Mesothelial cell of epicardium (in vitro differentiated cells): ENCODE data around the gene SELENOM. TPM values are rescaled to one million over a fixed set of nuclear protein-coding genes. Genes with fewer than 3 reads are reported as not detected.

Experiments used
- DNase-seq, 2 experiments: peaks; one replicate each; pipeline ENCODE4 v3.0.0; 2021; ENCODE audit warnings: low spot score in 2 of 2; ENCODE audit not compliant: unreplicated experiment in 2 of 2
- H3K27ac Mint-ChIP-seq: 2 replicates; pipeline ENCODE4 v1.8.0; 2021; ENCODE audit warnings: mixed read lengths
- H3K27me3 Mint-ChIP-seq: 2 replicates; pipeline ENCODE4 v1.8.0; 2021; ENCODE audit warnings: low read depth, mixed read lengths
- H3K36me3 Mint-ChIP-seq: 2 replicates; pipeline ENCODE4 v1.8.0; 2021; ENCODE audit warnings: mixed read lengths
- H3K4me1 Mint-ChIP-seq: 2 replicates; pipeline ENCODE4 v1.8.0; 2021; ENCODE audit warnings: mixed read lengths
- H3K4me3 Mint-ChIP-seq: 2 replicates; pipeline ENCODE4 v1.8.0; 2021; ENCODE audit warnings: mild to moderate bottlenecking, moderate library complexity, mixed read lengths
- H3K9me3 Mint-ChIP-seq: 2 replicates; pipeline ENCODE4 v1.8.0; 2021; ENCODE audit warnings: mixed read lengths
- total RNA-seq: library from RNA; stranded (reverse); gene quantifications from 3 replicates; pipeline ENCODE4 v1.2.1, GENCODE V29; 2021
- TF ChIP-seq, protein P1 (sequence below): fragments of 200-600 bp; sonication (generic); IDR thresholded peaks from one replicate; pipeline ENCODE4 v1.5.0; 2021; ENCODE audit warnings: antibody characterized with exemption; ENCODE audit not compliant: unreplicated experiment

The SELENOM gene
- total RNA-seq, 1 donor from 2014 or later, result 40.9 TPM

DNA sequence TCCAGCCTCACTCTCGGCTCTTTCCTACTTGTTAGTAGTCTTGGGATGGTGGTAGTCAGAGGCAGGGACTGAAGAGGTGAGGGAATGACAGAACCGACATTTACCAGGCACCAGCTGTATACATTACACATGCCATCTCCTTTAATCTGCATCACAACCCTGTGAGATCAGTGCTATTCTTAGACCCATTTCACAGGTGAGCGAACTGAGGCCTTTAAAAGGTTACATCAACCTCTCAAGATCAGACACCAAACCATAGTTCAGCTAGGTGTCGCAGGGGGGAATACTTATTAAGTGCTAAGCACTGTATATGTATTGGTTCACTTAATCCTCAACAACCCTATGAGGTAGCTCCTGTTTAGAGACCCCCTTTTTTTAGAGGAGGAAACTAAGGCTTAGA, 27.3 kb upstream of the SELENOM start:
- Mint-ChIP-seq H3K4me1 (no peaks in the 10 kb centered on the region), H3K9me3 (no peaks in the 10 kb centered on the region), H3K4me3 (no peak overlapping the region), H3K36me3 (peaks cover 1% of the 10 kb centered on the region), H3K27me3 (peaks cover 11% of the 10 kb centered on the region), H3K27ac (no peak overlapping the region)
- DNase-seq, result no peak
- TF ChIP-seq, protein P1, sequence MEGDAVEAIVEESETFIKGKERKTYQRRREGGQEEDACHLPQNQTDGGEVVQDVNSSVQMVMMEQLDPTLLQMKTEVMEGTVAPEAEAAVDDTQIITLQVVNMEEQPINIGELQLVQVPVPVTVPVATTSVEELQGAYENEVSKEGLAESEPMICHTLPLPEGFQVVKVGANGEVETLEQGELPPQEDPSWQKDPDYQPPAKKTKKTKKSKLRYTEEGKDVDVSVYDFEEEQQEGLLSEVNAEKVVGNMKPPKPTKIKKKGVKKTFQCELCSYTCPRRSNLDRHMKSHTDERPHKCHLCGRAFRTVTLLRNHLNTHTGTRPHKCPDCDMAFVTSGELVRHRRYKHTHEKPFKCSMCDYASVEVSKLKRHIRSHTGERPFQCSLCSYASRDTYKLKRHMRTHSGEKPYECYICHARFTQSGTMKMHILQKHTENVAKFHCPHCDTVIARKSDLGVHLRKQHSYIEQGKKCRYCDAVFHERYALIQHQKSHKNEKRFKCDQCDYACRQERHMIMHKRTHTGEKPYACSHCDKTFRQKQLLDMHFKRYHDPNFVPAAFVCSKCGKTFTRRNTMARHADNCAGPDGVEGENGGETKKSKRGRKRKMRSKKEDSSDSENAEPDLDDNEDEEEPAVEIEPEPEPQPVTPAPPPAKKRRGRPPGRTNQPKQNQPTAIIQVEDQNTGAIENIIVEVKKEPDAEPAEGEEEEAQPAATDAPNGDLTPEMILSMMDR, result no peak

DNA sequence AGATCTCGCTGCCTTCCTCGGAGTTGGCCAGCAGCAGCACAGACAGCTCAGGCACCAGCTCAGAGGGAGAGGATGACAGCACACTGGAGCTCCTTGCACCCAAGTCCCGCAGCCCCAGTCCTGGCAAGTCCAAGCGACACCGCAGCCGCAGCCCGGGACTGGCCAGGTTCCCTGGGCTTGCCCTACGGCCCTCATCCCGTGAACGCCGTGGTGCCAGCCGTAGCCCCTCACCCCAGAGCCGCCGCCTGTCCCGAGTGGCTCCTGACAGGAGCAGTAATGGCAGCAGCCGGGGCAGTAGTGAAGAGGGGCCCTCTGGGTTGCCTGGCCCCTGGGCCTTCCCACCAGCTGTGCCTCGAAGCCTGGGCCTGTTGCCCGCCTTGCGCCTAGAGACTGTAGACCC, 26.5 kb upstream of the SELENOM start:
- no peak for DNase-seq
- H3K4me1 Mint-ChIP-seq, result no peaks in the 10 kb centered on the region
- TF ChIP-seq, protein P1, result no peak

DNA sequence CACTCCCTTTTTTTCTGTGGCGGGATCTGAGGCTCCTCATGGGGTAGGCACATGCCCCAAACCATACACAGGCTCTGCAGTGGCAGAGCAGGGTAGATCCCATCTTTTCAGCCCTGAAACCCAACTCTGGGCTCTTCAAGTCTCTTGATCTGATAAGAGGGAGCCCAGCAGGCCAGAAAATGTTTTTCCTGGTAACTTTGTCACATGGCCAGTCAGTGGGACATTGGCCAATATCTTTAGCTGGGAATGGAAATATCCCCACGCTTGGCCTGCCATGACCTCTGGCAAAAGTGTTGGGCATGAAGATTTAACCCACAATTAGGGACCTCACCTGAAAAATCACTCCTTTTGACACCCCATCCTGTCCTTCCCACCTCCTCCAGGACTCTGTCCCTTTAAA, 23.5 kb upstream of the SELENOM start:
- no peak overlapping the region for H3K27ac Mint-ChIP-seq
- TF ChIP-seq, protein P1, result no peak
- H3K36me3 Mint-ChIP-seq, result peaks cover 1% of the 10 kb centered on the region
- no peaks in the 10 kb centered on the region for H3K9me3 Mint-ChIP-seq
- no peaks in the 10 kb centered on the region for H3K4me1 Mint-ChIP-seq
- DNase-seq, result no peak
- H3K4me3 Mint-ChIP-seq, result no peak overlapping the region
- no peaks in the 10 kb centered on the region for H3K27me3 Mint-ChIP-seq

More for the DNA sequence above, 26.5 kb upstream of the SELENOM start:
- Mint-ChIP-seq H3K4me3 (no peak overlapping the region), H3K27ac (no peak overlapping the region), H3K27me3 (peaks cover 4% of the 10 kb centered on the region), H3K9me3 (no peaks in the 10 kb centered on the region), H3K36me3 (peaks cover 1% of the 10 kb centered on the region)

DNA sequence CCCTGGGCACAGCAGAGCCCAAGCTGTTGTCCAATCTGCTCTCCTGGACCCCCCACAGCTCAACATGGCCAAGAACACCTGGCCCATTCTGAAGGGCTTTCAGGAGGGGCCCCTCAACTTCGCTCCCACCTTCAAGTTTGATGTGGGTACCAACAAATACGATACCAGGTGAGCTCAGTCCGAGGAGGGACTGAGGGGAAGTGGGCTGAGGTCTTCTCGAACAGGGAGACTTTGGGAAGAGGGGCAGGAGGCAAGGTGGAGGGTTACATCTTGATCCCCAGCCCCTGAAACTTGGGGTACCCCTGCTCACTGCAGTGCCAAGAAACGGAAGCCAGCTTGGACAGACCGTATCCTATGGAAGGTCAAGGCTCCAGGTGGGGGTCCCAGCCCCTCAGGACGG, 20.8 kb upstream of the SELENOM start:
- TF ChIP-seq, protein P1, result no peak
- Mint-ChIP-seq H3K9me3 (no peaks in the 10 kb centered on the region), H3K27me3 (no peaks in the 10 kb centered on the region), H3K36me3 (peaks cover 1% of the 10 kb centered on the region), H3K4me1 (peaks cover 7% of the 10 kb centered on the region), H3K27ac (no peak overlapping the region), H3K4me3 (no peak overlapping the region)
- no peak for DNase-seq

GRCh38 chr22:31127181-31127772, 19.9 kb upstream of the SELENOM start:
- H3K4me1 Mint-ChIP-seq, result peaks cover 11% of the 10 kb centered on the region
- peaks cover 1% of the 10 kb centered on the region for H3K36me3 Mint-ChIP-seq
- H3K4me3 Mint-ChIP-seq, result no peak overlapping the region
- TF ChIP-seq, protein P1, result no peak
- no peak for DNase-seq
- H3K9me3 Mint-ChIP-seq, result no peaks in the 10 kb centered on the region
- no peak overlapping the region for H3K27ac Mint-ChIP-seq
- H3K27me3 Mint-ChIP-seq, result no peaks in the 10 kb centered on the region

GRCh38 chr22:31126869-31127175, 19.5 kb upstream of the SELENOM start:
- Mint-ChIP-seq H3K27ac (no peak overlapping the region), H3K27me3 (no peaks in the 10 kb centered on the region), H3K4me3 (no peak overlapping the region), H3K4me1 (peaks cover 16% of the 10 kb centered on the region), H3K9me3 (no peaks in the 10 kb centered on the region), H3K36me3 (peaks cover 1% of the 10 kb centered on the region)
- TF ChIP-seq, protein P1, result no peak
- DNase-seq, result no peak
